NCI-H1048 (cell line): Measurements from ENCODE around the gene GAL3ST2.
"Not testable (repeated sequence)": the region's sequence is repeated elsewhere in the genome, so short reads cannot be mapped to it uniquely, and the experiment has no call there.

ENCODE experiments used
- DNase-seq: peaks from one replicate; lab custom pipeline; 2025; lab: John Stamatoyannopoulos, UW

Gene GAL3ST2

DNA sequence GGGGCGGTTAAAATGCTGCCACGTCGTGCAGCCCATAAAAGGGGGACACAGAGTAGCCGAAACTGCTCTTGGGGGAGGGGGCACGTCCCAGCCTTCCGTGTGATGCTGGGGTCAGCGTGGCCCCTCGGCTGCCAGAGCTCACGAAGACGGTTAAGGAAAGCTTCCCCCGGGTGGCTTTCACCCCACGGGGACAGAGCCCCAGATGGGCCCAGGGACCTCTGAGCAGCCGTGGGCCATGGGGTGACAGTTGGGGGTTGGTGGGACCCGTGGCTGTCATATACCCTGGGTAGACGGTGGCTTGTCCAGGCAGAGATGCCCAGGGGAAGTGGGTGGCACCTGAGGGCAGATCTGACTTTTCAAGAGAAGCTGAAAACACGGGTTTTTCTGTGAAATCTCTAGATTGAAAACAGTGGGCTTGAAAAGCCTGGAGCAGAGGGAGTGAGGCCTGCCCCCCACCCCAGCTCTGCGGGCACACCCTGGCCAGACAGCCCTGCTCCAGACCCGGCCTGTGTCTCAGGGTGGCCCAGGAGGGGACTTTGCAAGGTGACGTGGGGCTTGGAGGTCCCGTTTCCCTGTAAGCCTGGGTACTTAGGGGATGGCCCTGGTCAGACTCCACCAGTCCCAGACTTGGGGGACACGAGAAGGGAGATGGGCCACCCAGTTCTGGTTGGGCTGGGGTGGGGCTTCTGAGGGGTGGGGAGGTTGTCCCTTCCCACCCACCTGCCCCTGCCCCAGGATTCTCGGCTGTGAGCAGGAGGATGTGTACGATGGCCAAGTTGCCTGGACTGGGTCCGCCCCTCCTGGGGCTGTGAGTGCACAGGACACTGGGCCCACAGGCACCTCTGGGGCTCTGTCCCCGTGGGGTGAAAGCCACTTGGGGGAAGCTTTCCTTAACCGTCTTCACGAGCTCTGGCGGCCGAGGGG lies 33.0 kb downstream of the GAL3ST2 start:
- DNase-seq: no peak

DNA sequence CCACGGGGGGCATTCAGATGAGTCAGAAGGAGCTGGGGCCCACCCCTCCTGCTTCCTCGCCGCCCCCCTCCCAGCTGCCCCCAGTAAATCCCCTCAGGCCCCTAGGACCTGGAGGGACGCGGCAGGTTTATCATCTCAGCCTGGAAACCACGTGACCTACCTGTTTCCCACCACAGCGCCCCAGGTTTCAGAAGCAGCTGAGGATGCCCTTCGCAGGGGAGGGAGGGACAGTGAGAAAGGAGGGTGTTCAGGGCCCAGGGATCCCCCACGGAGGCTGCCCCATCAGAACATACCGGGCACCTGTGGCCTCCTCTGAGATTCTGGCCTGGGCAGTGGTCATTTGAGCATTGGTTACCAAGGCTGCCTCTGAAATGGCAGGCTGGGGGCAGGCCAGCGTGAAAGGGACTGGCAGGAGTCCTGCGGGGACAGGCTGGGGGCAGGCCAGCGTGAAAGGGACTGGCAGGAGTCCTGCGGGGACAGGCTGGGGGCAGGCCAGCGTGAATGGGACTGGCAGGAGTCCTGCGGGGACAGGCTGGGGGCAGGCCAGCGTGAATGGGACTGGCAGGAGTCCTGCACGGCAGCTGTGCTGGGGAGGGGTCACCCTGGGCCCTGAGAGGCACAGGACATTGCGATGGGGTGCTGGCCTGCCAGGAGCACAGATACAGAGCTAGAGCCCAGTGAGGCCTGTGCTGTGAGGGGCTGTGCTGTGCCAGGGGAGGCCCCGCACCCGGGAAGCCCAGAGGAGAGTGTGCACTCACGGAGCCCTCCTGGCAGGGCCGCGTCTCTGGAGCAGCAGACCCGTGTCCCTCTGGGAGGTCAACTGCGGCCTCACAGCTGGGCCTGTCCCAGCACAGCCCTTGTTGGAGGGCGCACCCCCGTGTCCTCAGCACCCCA lies 33.9 kb downstream of the GAL3ST2 start:
- no peak for DNase-seq

DNA sequence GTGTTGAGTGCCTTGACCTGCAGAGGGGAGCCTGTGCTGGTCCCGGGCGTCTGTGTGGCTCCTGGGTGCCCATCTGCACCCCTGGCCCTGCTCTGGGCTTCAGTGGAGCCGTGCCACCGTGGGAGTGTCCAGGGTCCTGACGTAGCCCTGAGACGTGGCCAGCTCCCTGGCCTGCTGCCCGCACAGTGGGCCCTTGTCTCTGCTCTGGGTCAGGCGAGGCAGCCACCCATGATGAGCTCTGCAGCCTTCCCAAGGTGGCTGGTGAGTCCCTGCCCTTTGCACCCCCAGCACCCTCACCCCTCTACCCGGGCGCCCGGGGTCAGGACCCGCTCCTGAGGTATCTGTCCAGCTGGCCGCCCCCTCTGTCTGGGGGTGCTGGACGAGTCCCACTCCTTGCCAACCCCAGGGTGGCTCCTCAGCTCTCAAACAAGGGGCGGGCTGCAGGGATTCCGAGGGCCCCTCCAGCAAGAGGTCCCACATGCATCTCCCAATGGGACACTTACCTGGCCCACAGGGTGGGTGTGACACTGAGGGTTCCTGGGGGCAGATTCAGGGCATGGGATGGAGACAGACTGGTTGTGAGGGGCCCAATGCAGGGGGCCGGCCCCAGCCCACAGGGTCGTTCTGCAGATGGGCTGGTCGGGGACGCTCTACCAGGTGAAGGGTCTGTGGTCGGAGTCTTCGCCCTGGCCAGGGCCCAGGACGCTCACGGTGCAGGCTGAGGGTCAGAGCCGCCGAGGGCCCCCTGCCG lies 34.8 kb downstream of the GAL3ST2 start:
- DNase-seq: no peak

DNA sequence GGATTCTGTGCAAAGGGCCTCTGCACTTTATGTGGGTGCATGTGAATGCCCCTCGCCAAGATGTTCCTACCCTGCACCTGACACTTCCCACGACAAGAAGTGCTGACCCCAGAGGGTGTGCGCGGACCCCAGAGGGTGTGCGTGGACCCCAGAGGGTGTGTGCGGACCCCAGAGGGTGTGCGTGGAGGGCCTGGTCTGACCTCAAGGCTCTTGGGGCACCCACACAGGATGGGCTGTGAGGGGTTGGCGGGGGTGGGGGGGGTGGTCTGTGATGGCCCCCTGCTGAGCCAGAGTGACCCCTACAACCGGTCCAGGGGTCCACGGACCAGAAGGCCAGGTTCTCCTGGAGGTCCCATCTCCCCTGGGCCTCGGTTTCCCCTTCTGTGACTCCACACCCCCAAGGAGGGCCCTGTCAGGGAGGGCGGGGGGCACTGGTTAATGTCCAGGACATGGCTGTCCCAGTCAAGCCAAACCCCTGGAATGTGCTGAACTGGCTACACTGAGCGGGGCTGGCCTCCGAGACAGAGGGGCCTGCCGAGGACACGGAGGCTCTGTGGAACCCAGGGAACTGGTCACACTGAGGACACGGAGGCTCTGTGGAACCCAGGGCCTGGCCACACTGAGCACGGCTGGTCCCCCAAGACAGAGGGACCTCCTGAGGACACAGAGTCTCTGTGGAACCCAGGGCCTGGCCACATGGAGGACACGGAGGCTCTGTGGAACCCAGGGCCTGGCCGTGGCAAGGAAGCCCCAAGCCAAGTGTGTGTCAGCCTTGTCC lies 35.5 kb downstream of the GAL3ST2 start:
- no peak for DNase-seq

DNA sequence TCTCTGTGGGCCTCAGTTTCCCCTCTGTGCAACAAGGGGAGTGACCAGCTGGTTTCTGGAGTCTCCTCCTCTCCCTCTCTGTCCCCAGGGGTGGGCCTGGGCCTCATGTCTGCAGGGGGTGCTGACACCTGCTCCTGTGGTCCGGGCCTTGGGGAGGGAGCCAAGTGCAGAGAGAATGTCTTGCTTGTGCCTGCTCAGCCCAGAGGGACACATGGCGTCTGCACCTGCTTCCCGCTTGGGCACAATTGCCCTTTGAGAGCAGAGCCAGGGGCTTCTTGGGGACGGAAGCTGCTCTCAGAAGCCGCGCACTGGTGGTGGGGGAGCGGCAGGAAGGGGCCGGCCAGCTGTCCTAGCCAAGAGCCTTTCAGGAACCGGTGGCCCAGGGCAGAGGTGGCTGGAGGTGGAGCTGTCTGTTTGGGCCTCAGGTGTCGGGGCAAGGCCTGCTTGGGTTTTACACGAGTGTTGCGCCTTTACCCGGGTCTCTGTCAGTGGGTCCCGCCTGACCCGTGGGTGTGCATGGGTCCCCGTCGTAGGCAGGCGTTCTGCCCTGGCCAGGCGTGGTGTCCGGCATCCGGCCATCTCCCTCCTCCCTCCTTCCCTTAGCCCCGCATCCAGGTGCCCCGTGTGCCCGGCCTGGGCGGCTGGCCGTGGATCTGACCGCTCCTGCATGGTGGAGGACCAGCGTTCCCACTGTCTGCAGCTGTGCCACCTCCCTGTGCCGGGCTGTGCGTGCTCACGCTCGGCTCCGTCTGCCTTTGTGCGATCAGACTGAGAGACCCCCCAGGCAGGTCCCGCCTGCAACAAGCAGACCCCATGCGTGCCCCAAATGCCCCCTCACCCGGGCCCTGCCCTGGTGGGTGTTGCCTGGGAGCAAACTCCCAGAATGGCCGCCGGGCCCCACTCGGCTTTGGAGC lies 36.4 kb downstream of the GAL3ST2 start:
- no peak for DNase-seq

DNA sequence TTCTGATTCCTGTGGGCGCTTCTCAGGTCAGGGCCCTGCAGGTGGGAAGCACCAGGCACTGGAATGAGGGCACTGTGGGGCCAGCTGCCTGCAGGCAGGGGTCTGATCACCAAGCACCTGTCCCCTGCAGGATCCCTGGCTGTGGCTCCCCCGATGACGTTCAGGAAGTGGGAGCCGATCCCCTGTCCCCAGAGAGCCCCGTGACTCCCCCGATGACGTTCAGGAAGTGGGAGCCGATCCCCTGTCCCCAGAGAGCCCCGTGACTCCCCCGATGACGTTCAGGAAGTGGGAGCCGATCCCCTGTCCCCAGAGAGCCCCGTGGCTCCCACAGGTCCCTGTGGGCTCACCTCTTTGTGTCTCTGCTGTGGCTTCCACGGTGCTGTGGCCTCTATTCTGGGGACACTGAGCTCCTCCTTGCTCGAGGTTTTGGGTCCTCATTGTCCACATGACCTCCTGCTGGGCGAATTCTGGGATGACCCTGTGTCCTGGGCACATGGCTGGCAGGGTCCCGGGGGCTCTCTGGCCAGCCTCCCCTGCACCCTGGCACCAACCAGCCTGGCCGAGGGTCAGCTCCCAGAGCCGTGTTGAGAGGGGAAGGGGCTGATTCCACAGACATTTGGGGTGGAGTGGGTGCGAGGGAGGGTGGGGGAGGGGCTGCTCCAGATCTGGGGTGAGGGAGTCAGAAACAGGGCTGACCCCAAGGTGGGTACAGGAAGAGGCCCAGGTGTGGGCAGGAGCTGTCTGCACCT lies 37.2 kb downstream of the GAL3ST2 start:
- DNase-seq: no peak

GRCh38 chr2:241814393-241814642 lies 37.7 kb downstream of the GAL3ST2 start:
- no peak for DNase-seq

DNA sequence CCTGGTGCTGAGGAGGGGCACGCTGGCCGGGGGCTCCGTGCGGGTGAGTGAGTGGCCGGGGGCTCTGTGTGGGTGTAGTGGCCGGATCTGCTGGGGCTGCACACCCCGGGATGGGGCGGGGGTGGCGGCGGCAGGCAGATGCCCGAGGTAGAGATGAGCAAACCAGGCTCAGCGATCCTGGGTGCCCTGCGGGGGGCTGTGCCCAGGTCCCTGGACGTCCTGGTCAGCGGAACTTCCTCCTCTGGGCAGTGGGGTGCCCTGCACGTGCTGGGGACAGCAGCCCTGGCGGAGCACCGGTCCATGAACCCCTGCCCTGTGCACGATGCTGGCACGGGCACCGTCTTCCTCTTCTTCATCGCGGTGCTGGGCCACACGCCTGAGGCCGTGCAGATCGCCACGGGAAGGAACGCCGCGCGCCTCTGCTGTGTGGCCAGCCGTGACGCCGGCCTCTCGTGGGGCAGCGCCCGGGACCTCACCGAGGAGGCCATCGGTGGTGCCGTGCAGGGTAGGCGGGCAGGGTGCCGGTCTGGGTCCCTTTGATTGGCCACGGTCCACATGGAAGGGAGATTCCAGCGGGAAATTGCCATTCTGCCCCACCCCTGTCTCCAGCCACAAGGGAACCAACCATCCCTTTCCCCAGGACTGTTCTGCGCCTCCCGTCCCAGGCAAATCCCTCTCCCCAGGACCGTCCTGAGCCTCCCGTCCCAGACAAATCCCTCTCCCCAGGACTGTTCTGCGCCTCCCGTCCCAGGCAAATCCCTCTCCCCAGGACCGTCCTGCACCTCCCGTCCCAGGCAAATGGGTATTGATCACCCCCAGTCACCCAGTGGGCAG lies 38.2 kb downstream of the GAL3ST2 start:
- no peak for DNase-seq

GRCh38 chr2:241815477-241816430 lies 39.1 kb downstream of the GAL3ST2 start:
- no peak for DNase-seq

DNA sequence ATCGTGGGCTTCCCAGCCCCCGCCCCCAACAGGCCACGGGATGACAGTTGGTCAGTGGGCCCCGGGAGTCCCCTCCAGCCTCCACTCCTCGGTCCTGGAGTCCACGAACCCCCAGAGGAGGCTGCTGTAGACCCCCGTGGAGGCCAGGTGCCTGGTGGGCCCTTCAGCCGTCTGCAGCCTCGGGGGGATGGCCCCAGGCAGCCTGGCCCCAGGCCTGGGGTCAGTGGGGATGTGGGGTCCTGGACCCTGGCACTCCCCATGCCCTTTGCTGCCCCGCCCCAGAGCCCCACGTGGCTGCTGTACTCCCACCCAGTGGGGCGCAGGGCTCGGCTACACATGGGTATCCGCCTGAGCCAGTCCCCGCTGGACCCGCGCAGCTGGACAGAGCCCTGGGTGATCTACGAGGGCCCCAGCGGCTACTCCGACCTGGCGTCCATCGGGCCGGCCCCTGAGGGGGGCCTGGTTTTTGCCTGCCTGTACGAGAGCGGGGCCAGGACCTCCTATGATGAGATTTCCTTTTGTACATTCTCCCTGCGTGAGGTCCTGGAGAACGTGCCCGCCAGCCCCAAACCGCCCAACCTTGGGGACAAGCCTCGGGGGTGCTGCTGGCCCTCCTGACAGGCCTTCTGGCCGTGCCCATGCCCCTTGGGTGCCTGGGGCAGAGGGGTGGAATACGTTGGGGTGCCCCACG lies 40.0 kb downstream of the GAL3ST2 start:
- DNase-seq: no peak

GRCh38 chr2:241817126-241817820 lies 40.7 kb downstream of the GAL3ST2 start:
- no peak for DNase-seq

DNA sequence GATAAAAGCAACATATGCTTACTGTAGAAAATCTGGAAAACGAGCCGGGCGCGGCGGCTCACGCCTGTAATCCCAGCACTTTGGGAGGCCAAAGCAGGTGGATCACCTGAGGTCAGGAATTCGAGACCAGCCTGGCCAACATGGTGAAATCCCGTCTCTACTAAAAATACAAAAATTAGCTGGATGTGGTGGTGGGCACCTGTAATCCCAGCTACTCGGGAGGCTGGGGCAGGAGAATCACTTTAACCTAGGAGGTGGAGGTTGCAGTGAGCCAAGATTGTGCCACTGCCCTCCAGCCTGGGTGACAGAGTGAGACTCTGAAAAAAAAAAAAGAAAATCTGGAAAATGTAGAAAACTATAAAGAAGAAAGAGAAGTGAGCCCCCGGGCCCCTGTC lies 41.2 kb downstream of the GAL3ST2 start:
- not testable (repeated sequence) for DNase-seq

DNA sequence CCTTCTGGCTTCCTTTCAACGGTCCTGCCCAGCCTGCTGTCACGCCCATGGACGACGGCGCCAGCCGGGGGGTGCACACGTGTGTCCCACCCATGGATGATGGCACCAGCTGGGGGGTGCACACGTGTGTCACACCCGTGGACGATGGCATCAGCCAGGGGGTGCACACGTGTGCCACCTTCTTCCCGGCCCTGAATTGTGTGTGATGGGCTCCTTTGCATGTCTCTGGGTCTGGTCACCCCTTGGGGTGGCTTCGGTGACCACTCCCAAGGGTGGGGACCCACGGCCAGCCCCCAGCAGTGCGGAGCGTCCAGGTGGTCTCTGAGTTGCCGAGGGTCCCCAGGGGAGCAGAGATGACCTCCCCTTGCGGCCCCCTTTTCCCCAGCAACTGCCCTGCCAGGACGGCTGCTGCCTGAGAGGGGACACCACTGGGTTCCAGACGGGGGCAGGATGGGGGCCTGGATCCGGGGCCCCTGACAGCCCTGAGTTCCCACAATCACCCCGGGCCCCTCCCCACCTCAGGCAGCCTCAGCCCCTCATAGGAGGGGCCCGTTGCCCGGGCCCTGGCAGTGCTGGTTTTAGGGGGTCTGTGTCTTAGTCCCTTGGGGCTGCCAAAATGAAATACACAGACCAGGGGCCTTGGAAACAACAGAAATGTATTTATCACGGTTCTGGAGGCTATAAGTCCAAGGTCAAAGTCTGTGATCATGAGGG lies 41.8 kb downstream of the GAL3ST2 start:
- DNase-seq: no peak

- no peak for DNase-seq
Measured at GRCh38 chr2:241818943-241819270, 42.3 kb downstream of the GAL3ST2 start.

- DNase-seq: not testable (repeated sequence)
Measured at GRCh38 chr2:241819947-241820624, 43.5 kb downstream of the GAL3ST2 start.
